Body of pancreas (tissue), 4 donors: Measurements from ENCODE around the gene UBE2V1.

ENCODE experiments used
- POLR2A ChIP-seq, 3 donors: fragments of 450-650 bp; IDR thresholded peaks; one replicate each; pipeline ENCODE4 v1.6.1; 2016; ENCODE audit warnings: antibody characterized with exemption in 3 of 3, mild to moderate bottlenecking in 2 of 3
- TF ChIP-seq, protein P1 (sequence below), 7 experiments: fragments of 450-650 bp in 4 of 7; fragments of 200-600 bp in 3 of 7; sonication (generic) in 3 of 7; IDR thresholded peaks; one replicate each; pipeline ENCODE4 v1.5.1; 2016 to 2019; ENCODE audit warnings: antibody characterized with exemption in 7 of 7

GRCh38 chr20:50125279-50125678 lies 12.3 kb upstream of the UBE2V1 start:
- no peak for TF ChIP-seq POLR2A (IDR thresholded peaks at IDR 0.05)
- TF ChIP-seq, protein P1, sequence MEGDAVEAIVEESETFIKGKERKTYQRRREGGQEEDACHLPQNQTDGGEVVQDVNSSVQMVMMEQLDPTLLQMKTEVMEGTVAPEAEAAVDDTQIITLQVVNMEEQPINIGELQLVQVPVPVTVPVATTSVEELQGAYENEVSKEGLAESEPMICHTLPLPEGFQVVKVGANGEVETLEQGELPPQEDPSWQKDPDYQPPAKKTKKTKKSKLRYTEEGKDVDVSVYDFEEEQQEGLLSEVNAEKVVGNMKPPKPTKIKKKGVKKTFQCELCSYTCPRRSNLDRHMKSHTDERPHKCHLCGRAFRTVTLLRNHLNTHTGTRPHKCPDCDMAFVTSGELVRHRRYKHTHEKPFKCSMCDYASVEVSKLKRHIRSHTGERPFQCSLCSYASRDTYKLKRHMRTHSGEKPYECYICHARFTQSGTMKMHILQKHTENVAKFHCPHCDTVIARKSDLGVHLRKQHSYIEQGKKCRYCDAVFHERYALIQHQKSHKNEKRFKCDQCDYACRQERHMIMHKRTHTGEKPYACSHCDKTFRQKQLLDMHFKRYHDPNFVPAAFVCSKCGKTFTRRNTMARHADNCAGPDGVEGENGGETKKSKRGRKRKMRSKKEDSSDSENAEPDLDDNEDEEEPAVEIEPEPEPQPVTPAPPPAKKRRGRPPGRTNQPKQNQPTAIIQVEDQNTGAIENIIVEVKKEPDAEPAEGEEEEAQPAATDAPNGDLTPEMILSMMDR (IDR thresholded peaks at IDR 0.05), result no peak
